GM21515 (cell line): ENCODE results near the gene ZNF750.

Source experiments
- ATAC-seq: cut with Tn5 transposase; IDR thresholded peaks from one replicate; pipeline ENCODE4 v1.9.1; 2021; ENCODE audit not compliant: unreplicated experiment

Gene ZNF750

GRCh38 chr17:82814834-82815233, 25.0 kb downstream of the ZNF750 start:
- ATAC-seq, result no peak

GRCh38 chr17:82813299-82814051, 26.3 kb downstream of the ZNF750 start:
- ATAC-seq, result no peak

- no peak for ATAC-seq
Measured at GRCh38 chr17:82812601-82813000, 27.2 kb downstream of the ZNF750 start.

- no peak for ATAC-seq
Measured at GRCh38 chr17:82812058-82812457, 27.8 kb downstream of the ZNF750 start.

GRCh38 chr17:82810644-82811430, 29.0 kb downstream of the ZNF750 start:
- ATAC-seq, result no peak

GRCh38 chr17:82808921-82809905, 30.6 kb downstream of the ZNF750 start:
- ATAC-seq, result no peak

GRCh38 chr17:82808006-82808405, 31.8 kb downstream of the ZNF750 start:
- ATAC-seq, result no peak

- ATAC-seq, result no peak
Measured at GRCh38 chr17:82807562-82807961, 32.3 kb downstream of the ZNF750 start.

- ATAC-seq, result no peak
Measured at GRCh38 chr17:82807101-82807500, 32.7 kb downstream of the ZNF750 start.

- ATAC-seq, result no peak
Measured at GRCh38 chr17:82806645-82807044, 33.2 kb downstream of the ZNF750 start.

GRCh38 chr17:82805823-82806222, 34.0 kb downstream of the ZNF750 start:
- no peak for ATAC-seq

- no peak for ATAC-seq
Measured at GRCh38 chr17:82805254-82805653, 34.6 kb downstream of the ZNF750 start.

- ATAC-seq, result no peak
Measured at GRCh38 chr17:82804442-82805191, 35.2 kb downstream of the ZNF750 start.

- ATAC-seq, result no peak
Measured at GRCh38 chr17:82803606-82804005, 36.2 kb downstream of the ZNF750 start.

- no peak for ATAC-seq
Measured at GRCh38 chr17:82803185-82803584, 36.6 kb downstream of the ZNF750 start.

- ATAC-seq, result no peak
Measured at GRCh38 chr17:82802075-82802780, 37.6 kb downstream of the ZNF750 start.

- no peak for ATAC-seq
Measured at GRCh38 chr17:82801377-82801970, 38.3 kb downstream of the ZNF750 start.

- ATAC-seq, result no peak
Measured at GRCh38 chr17:82800885-82801284, 38.9 kb downstream of the ZNF750 start.

- no peak for ATAC-seq
Measured at GRCh38 chr17:82799591-82799990, 40.2 kb downstream of the ZNF750 start.
